ENCODE results near the gene IQCE. TPM values are rescaled to one million over a fixed set of nuclear protein-coding genes. Genes with fewer than 3 reads are reported as not detected.

IQCE gene
- polyA plus RNA-seq, 1 donor, result 5.4 TPM

DNA sequence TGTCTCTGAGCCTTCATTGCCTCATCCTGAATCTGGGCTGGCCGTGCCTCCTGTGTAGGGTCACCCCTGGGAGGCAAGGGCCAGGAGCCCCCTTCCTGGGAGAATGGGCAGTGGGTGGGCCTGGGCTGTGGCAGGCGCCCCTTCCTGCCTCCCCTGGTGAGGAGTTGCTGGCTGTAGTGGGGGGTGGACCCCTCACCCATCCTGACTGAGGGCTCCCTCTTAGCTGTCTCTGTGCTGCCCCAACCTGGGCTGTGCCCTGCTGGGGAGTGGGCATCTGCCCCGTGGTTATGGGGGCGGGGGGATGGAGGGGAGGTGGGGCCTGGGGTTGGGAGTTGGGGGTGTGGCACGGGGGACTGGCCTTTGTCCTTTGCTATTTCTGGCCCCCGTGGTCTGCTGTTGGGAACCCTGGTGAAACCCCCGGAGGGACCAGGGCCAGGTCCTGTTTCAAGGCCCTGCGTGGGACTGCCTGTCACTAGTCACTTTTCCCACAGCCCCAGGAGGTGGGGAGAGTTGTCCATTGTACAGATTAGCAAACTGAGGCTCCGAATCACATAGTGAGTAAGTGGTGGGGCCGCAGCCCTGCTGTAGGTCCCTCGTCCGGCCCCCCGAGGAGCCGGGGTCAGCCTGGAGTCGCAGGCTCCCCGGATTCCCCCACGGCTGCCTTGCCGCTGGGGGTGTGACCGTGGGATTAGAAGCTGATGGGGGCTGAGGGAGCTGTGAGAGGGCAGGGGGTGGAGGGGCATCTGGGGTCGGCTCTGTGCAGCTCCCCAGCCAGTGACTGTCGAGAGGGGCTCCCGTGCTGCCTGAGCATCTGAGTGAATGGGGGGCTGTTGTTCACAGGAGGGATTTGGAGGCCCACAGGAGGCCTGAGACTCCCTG, 75.7 kb downstream of the IQCE start:
- DNase-seq (ENCODE audit: low read depth), result no peak

DNA sequence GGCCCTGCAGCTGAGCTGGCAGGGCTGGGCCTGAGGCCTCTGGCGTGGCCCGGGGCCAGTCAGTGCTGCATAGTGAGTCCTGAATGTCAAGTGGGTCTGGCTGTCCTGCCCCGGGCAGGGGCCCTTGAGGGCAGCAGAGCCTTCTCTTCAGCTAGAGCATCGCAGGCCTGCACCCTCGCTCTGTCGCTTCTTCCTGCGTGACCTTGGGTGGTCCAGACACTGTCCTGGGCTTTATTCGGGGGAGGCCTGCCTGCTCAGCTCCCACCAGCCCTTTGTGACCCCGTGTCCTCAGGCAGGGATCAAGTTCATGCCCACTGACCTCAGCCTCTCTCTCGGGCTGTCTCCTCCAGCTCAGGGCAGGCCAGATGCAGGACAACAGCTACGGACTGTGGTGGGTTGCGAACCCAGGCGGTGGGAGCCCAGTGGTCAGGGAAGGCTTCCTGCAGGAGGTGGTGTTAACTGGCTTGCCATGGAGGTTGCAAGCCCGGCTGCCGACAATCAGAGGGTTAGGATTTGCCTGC, 76.4 kb downstream of the IQCE start:
- no peak for DNase-seq (ENCODE audit: low read depth)

DNA sequence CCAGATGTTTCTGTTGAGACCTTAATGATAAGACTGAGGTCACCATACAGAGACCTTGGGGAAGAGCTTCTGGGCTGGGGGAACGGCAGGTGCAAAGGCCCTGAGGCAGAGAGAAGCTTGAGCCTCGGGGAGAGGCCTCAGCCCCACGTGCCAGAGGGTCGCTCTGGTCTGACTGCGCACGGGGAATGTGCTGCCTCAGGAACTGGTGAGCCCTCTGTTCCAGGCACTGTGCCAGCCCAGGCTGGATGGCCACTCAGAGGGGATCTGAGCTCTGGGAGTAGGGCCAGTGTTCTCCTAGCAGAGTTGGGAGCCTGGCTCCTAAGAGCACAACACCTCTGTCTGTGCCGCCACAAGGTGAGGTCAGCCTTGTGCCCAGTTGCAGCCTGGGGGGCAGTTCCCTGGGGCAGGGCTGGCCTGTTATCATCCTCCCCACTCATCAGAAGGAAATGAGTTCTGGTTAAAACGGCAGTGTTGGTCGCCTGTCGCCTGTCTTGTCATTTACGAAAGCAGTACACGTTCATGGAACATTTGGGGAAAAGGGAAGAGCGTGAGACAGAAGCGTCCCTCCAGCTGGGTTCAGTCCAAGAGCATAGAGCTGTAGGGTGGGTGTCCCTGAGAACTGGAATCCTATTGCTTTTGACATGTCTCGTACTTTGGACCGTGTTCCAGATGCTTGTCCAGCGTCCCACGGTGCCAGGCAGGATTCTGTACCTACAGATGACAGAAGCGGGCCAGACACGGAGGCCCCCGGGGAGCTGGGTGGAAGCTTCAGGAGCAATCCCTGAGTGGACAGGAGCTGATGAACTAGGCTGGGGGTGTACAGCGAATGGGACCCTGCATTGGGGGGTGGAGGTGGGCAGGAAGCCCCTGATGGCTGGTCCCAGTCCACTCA, 77.3 kb downstream of the IQCE start:
- no peak for DNase-seq (ENCODE audit: low read depth)

DNA sequence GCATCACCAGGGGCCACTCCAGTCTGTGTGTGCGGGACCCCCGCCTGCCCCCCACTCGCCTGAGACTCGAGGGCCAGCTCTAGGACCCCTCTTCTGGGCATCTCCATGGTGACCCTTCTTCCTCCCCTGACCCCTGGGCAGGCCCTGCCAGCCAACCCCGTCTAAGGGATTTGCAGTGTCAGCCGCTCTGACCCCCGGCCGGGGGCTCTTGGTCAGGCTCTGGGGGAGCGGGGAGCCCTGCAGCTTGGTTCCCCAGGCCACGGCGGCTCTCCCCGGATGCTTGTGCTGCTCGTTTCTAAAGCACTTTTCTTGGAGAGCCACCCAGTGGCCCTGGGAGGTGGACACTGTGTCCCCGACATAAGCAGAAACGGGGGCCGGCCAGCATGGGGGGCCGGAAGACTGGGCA, 78.3 kb downstream of the IQCE start:
- DNase-seq (ENCODE audit: low read depth), result no peak

DNA sequence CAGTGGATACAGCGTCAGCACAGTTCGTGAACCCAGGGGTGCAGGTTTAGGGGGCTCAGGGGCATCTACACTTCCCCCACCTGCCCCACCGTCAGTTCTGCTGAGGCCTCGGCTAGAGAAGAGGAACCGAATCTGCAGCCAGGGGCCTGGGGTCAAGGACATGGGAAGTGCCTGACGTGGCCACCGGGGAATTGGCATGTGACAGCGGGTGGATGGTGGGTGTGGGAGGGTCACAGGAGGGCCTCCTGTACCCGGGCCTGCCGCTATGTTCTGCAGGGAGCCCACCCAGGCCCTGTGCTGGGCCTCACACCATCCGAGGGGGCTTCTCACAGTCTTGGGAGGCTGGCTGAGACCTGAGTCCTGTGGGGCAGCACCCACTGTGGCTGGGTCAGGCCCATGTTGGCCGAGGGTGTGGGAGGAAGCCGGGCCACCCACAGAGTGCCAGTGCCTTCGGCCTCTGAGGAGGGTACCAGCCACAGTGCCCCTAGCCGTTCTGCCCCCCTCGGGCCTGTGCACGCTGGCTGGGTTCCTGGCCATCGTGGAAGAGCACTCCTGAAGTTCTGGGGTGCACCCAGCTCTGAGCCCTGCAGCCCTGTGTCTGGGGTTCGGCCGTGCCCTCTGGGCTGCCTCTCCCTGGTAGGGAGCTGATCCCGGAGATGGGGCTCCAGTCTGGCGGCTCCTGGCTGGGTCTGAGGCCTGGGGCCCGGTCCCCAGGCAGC, 78.9 kb downstream of the IQCE start:
- DNase-seq (ENCODE audit: low read depth), result no peak

DNA sequence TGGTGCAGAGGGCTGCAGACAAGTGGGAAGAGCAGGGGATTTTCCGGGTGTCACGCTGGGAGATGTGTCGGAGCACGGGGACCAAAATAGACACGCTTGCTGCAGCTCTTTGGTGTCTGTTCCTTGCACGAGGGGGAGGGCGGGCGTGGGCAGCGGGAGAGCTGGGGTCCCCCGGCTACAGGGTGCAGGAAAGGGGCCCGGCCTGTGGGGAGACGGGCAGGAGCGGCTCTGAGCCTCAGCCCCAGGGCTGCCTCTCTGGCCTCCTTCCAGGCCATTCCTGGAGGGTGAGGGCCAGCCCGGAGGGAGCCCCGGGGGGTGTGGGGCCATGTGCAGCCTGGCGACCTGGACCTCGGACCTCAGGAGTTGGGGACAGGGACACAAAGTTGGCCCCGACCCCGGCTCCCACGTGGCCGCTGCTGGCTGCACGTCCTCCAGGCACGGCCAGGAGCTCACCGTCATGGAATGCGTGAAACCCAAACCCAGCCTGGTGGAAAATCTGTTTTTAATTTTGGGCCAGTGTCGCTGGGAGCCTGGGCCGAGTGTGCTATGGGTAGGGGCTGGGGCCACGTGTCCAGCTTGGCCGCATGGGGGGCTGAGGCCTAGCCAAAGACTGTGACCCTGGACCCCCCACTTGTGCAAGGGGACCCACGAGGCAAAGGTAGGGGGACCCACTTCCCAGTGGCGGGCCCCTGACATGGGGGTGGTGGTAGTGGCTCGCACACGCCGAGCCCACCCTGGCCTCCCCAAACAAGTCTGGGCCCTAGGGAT, 79.6 kb downstream of the IQCE start:
- DNase-seq (ENCODE audit: low read depth), result no peak

DNA sequence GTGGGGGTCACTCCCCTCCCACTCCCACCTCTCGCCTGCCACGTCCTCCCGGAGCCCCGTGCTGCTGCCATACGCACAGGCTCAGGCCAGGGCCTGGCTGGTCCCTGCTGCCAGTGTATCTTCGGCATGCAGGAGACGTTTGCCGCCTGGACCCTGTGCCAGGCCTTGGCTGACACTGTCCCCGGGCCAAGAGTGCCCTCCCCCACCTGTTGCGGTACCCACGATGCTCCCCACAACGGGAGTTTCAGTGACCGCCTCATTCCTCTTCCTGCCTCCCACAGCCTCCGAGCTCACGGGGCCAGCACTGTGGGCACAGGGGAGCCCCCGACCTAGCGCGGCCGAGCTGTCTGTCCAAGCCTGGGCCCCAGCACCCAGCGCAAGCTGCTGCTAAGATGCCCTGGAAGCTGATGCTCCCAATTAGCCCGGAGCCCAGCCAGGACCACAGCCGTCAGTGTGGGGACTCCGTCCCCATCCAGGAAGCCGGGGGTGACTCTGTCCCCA, 80.5 kb downstream of the IQCE start:
- no peak for DNase-seq (ENCODE audit: low read depth)

DNA sequence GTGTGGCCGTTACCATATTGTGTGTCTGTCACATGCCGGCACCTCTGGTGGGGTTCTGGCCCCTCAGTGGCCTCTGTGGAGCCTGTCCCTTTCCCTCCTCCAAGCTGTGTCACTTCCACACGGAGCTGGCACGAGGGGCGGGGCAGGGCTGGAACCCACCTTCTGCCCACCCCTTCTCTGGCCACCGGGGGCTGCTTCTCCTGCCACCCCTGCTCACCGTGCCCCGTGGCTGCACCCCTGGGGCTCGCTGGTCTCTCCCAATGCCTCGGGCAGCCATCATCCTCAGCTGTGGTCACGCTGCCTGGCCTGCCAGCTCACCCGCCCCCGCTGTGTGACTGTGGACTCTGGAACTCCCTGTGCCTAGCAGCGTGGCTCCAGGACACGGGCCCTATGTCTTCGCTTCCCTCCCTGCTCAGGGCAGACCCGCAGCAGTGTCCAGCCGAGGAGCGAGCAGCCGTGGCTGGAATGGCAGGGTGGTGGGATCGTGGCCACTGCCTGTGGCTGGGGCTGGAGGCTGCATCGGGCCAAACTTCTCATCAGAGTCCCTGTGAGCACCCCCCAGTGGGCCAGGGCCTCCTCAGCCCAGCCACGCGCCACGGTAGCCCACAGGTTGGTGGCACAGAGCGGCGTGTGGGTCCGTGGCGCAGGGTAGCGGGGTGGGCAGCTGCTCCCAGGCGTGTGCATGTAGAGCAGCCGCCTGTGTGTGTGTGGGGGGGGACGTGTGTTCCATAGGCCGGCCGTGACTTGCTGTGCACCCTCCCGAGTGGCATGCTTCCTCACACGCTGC, 81.1 kb downstream of the IQCE start:
- no peak for DNase-seq (ENCODE audit: low read depth)

DNA sequence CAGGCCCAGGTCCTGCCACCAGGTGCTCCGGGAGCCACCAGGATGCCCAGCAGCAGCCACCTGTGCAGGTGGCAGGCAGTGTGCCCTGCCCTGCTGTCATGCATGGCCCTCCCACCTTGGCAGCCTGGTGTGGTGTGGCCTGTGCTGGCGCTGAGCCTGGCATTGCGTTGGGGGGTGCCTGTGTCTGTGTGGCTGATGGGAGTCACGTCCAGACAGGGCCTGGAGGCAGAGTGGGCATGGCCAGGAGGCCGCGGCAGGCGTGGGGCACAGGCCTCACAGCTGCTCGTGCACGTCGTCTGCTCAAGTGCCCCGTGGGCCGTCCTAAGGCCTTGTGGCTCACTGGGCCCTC, 81.7 kb downstream of the IQCE start:
- DNase-seq (ENCODE audit: low read depth), result no peak

DNA sequence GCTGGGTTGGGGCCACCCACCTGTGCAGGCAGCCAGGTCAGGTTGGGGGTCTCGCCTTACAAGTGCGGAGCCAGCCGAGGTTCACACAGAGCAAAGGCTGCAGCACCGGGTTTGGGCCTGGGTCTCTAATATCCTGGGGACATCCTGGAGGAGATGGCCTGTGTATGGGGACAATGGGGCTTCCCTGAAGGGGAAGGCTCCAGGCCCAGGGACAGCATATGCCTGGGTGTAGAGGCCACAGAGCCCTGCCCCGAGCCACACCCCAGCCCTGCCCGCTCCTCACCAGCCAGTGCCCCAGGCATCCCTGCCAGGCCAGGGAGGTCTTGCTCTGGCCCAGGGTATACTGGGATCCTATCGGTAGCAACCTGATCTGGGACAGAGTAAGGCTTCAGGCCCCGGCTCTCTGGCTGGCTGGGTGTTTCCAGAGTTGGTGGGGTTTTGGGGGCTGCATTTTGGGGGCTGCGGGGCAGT, 82.1 kb downstream of the IQCE start:
- DNase-seq (ENCODE audit: low read depth), result no peak

DNA sequence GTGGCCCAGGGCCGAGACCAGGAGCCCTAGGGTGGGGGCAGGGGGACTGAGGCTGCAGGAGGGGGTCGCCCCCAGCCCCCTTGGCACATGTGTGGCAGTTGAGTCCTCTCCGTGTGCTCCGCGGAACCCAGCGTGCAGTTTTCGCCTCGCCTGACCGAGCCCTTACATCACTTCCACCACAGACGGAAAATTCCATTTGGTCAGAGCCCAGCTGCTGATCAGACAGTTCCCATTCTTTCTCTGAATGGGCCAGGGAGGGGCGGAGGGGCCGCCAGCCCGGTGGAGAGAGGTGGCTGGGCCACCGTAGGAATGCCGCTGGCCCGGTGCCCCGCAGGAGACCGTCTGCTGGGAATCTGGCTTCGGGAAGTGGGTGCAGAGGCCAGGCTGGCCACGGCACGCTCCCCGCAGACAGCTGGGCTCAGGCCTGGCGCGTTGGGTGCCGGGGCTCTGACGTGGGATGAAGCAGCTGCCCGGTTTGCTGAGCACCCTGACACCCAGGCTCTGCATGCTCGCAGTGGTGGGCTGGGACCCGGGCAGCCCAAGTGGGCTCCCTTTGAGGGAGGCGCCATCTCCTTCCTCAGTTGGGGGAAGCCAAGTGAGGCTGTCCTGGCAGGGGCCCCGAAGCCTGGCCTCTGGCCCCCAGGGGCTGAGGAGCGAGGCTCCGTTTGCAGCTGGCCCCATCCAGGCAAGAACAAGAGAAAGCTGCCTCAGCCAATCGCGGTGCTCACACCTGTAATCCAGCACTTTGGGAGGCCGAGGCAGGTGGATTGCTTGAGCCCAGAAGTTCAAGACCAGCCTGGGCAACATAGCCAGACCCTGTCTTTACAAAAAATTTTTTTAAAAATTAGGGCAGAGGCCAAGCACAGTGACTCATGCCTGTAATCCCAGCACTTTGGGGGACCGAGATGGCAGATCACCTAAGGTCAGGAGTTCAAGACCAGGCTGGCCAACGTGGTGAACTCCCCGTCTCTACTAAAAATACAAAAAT, 82.9 kb downstream of the IQCE start:
- peak; percentile 95 for DNase-seq (ENCODE audit: low read depth)

DNA sequence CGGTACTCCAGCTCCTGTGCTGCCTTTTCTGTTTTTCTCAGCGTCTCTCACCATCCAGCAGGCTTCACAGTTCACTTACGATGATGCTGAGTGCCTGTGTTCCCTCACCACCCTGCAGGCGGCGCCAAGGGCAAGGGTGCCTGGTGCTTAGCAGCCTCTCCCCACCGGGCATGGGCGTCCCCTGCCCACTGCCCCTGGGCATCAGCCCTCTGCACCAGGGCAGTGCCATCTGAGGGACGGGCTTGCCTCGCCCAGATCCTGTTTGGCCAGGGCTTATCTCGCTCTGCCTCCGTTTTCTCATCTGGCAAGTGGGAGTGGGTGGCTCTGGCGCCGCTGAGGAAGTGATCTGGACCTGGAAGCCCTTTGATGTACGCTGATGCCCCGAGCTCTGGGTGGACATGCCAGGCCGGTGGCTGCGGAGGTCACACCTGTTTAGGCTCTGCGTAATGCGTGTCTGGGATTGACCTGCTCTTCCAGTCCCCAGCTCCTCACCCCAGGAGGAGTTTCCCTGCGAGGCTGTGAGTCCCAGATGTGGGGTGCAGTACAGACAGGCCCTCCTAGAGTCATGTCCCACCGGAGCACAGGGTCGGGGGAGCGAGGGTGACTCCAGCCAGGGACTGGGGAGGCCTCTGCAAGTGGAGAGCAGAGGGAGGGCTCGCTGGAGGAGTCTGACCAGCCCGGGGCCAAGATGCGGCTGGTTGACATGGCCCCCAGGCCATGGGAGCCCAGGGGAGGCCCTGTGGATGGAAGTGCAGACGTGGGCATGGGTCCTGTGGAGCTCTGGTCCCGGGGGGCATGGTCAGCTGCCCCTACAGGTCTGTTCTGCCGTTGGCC, 84.8 kb downstream of the IQCE start:
- no peak for DNase-seq (ENCODE audit: low read depth)

DNA sequence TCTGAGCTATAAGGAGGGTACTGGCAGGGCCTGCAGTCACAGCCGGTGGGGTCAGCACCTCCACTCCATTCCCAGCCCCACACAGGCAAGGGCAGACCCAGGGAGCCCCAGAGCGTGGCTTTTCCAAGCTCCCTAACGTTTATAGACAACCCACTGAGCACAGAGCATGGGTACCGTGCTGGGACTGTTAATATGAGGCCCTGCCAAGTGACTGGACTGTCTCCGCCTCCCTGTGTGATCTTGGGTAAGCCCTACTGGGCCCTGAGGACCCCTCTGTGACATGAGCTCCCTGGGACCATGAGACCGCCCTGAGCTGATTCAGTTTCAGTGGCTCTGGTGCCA, 85.4 kb downstream of the IQCE start:
- no peak for DNase-seq (ENCODE audit: low read depth)

DNA sequence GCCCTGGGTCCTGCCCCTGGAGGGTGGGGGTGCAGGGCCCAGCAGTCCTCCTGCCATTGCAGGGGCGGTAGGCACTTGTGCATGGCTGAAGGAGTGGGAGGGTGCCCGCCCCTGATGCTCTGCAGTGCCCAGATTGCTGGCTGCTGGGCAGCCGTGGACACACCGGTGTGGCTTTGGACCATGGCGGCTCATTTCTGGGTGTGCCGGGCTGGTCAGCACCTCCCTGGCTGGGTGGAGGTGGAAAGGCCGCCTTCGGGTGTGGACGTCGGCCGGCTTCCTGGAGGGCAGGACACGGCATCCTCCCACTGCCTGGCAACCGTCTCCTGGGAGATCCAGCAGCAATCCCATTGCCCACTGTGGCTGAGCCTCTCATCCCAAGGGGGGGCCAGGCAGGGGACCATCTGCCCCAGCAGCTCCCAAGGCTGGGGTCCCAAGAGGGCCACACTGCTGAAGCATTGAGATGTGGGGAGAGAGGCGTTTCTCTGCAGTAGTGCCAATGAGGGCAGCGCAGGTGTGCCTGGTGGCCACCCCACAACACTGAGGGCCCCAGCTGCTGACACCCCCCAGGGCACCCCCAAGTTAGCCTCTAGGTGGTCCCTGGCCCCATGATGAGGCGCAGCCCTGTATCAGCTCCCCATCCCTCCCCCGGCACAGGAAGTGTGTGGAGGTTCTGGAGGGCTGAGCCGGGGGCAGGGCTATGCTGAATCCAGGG, 85.9 kb downstream of the IQCE start:
- no peak for DNase-seq (ENCODE audit: low read depth)

DNA sequence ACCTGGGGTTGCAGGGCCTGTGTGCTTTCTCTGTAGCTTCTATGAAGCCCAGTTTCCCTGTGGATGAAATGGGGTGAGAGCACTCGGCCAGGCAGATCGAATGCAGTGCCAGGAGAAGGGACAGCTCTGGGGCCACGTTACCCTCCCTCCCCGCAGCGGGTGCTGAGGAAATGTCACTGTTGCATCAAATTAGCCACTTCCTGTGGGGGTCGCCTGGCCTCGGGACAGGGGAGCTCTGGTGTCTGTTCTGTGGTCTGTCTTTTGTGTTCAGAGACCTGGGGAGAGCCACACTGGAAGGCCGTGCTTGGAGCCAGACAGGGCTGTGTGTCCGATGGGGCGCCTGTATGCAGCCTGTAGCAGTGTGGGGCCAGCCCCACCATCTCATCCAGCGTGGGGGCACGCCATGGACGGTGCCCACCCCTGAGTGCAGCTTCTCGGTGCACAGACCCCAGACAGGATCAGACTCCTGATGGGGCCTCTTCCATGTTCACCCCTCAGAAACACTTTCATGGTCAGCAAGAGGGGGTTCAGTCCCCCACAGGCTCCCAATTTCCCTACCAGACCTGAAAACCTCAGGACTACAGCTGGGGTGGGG, 86.6 kb downstream of the IQCE start:
- DNase-seq (ENCODE audit: low read depth), result no peak

DNA sequence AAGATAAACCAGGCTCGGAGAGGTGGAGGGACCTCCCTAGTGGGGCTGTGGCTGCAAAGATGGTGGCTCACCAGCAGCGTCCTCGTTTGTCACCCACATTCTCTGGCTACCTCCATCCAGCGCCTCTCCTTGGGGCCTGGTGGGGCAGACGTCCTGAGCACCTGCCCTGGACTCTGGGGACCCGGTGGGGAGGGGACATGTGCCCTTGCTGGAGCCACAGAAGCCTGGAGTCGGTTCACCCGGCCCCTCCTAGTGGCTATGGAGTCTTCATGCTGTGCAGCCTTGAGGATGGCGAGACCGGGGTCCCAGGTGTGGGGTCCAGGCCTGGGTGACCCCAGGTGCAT, 87.5 kb downstream of the IQCE start:
- no peak for DNase-seq (ENCODE audit: low read depth)

Measured in forelimb muscle (tissue), 1 donor.